ENCODE results near the gene MGAT4A.

Gene MGAT4A

GRCh38 chr2:98703738-98704137 is 27.2 kb downstream of the MGAT4A start:
- Histone ChIP-seq H2AFZ (ENCODE audit: low read length) (no peak overlapping the region), H3K4me3 (ENCODE audit: low read depth, low read length, poor library complexity, severe bottlenecking) (no peak overlapping the region), H3K79me2 (ENCODE audit: insufficient read depth, low read length) (no peaks in the 10 kb centered on the region), H3K4me1 (ENCODE audit: insufficient read depth, low read length, severe bottlenecking) (no peaks in the 10 kb centered on the region), H3K27ac (ENCODE audit: low read depth, low read length, poor library complexity, severe bottlenecking) (no peak overlapping the region), H3K9me3 (ENCODE audit: low read length) (no peaks in the 10 kb centered on the region), H3K27me3 (ENCODE audit: insufficient read depth, low read length) (no peaks in the 10 kb centered on the region), H3K9me2 (ENCODE audit: low read depth, low read length) (no peaks in the 10 kb centered on the region), H3K36me3 (ENCODE audit: insufficient read depth, low read length) (no peaks in the 10 kb centered on the region), H3F3A (ENCODE audit: insufficient read depth, low read length) (no peaks in the 10 kb centered on the region), H4K20me1 (ENCODE audit: insufficient read depth, low read length) (no peaks in the 10 kb centered on the region), H3K4me2 (ENCODE audit: low read length) (no peak overlapping the region), H3K9ac (ENCODE audit: low read length) (no peak overlapping the region)
- TF ChIP-seq EZH2 (IDR thresholded peaks at IDR 0.05; ENCODE audit: borderline replicate concordance, low read length) = no peak
- TF ChIP-seq CTCF (IDR thresholded peaks at IDR 0.05; ENCODE audit: low read length) = no peak

GRCh38 chr2:98702858-98703620 is 27.9 kb downstream of the MGAT4A start:
- Histone ChIP-seq H3F3A (ENCODE audit: insufficient read depth, low read length) (no peaks in the 10 kb centered on the region), H2AFZ (ENCODE audit: low read length) (no peak overlapping the region), H4K20me1 (ENCODE audit: insufficient read depth, low read length) (no peaks in the 10 kb centered on the region), H3K4me1 (ENCODE audit: insufficient read depth, low read length, severe bottlenecking) (no peaks in the 10 kb centered on the region), H3K4me3 (ENCODE audit: low read depth, low read length, poor library complexity, severe bottlenecking) (no peak overlapping the region), H3K9me2 (ENCODE audit: low read depth, low read length) (no peaks in the 10 kb centered on the region), H3K9me3 (ENCODE audit: low read length) (no peaks in the 10 kb centered on the region), H3K4me2 (ENCODE audit: low read length) (no peak overlapping the region), H3K9ac (ENCODE audit: low read length) (no peak overlapping the region), H3K27ac (ENCODE audit: low read depth, low read length, poor library complexity, severe bottlenecking) (no peak overlapping the region), H3K79me2 (ENCODE audit: insufficient read depth, low read length) (no peaks in the 10 kb centered on the region), H3K27me3 (ENCODE audit: insufficient read depth, low read length) (no peaks in the 10 kb centered on the region), H3K36me3 (ENCODE audit: insufficient read depth, low read length) (no peaks in the 10 kb centered on the region)
- TF ChIP-seq CTCF (IDR thresholded peaks at IDR 0.05; ENCODE audit: low read length) (no peak), EZH2 (IDR thresholded peaks at IDR 0.05; ENCODE audit: borderline replicate concordance, low read length) (no peak)

- TF ChIP-seq EZH2 (IDR thresholded peaks at IDR 0.05; ENCODE audit: borderline replicate concordance, low read length) (no peak), CTCF (IDR thresholded peaks at IDR 0.05; ENCODE audit: low read length) (no peak)
- no peak overlapping the region for H2AFZ ChIP-seq (ENCODE audit: low read length)
- H3K79me2 ChIP-seq (ENCODE audit: insufficient read depth, low read length) = no peaks in the 10 kb centered on the region
- no peaks in the 10 kb centered on the region for H3K9me3 ChIP-seq (ENCODE audit: low read length)
- H3K4me3 ChIP-seq (ENCODE audit: low read depth, low read length, poor library complexity, severe bottlenecking) = no peak overlapping the region
- H4K20me1 ChIP-seq (ENCODE audit: insufficient read depth, low read length) = no peaks in the 10 kb centered on the region
- no peaks in the 10 kb centered on the region for H3K27me3 ChIP-seq (ENCODE audit: insufficient read depth, low read length)
- no peak overlapping the region for H3K27ac ChIP-seq (ENCODE audit: low read depth, low read length, poor library complexity, severe bottlenecking)
- H3K9me2 ChIP-seq (ENCODE audit: low read depth, low read length) = no peaks in the 10 kb centered on the region
- no peaks in the 10 kb centered on the region for H3K36me3 ChIP-seq (ENCODE audit: insufficient read depth, low read length)
- no peaks in the 10 kb centered on the region for H3F3A ChIP-seq (ENCODE audit: insufficient read depth, low read length)
- H3K4me2 ChIP-seq (ENCODE audit: low read length) = no peak overlapping the region
- no peak overlapping the region for H3K9ac ChIP-seq (ENCODE audit: low read length)
- H3K4me1 ChIP-seq (ENCODE audit: insufficient read depth, low read length, severe bottlenecking) = no peaks in the 10 kb centered on the region
These were observed 28.7 kb downstream of the MGAT4A start for GRCh38 chr2:98702127-98702802.
